CD4-positive, alpha-beta memory T cell (primary cell): ENCODE measurements around the gene SCRN1. TPM values are rescaled to one million over a fixed set of nuclear protein-coding genes. Genes with fewer than 3 reads are reported as not detected.

ENCODE experiments used
- CTCF ChIA-PET: fragments of 350-600 bp; sonication (Branson Sonifier 250); formaldehyde crosslinking; loops from one replicate; lab custom pipeline; 2021; ENCODE audit warnings: inconsistent platforms; ENCODE audit not compliant: partially characterized antibody; lab: Charles Lee
- POLR2A ChIA-PET: fragments of 350-600 bp; sonication (Branson Sonifier 250); formaldehyde crosslinking; loops from one replicate; lab custom pipeline; 2021; ENCODE audit not compliant: partially characterized antibody; lab: Charles Lee
- DNase-seq, 5 donors: peaks; one replicate each; pipeline versions ENCODE4 v3.0.0 to v3.0.0-alpha.2; 2020 to 2022; ENCODE audit warnings: mixed read lengths in 1 of 5
- H3K27ac ChIP-seq: one replicate; pipeline ENCODE4 v1.7.0; 2013; ENCODE audit warnings: low read depth, low read length
- H3K27me3 ChIP-seq: 2 replicates; pipeline ENCODE4 v1.7.0; 2013; ENCODE audit warnings: mild to moderate bottlenecking, low read length, moderate library complexity; ENCODE audit not compliant: insufficient read depth
- H3K36me3 ChIP-seq: 2 replicates; pipeline ENCODE4 v1.7.0; 2013; ENCODE audit warnings: mild to moderate bottlenecking, low read length, moderate library complexity; ENCODE audit not compliant: insufficient read depth
- H3K4me1 ChIP-seq: 2 replicates; pipeline ENCODE4 v1.7.0; 2013; ENCODE audit warnings: mild to moderate bottlenecking, low read length, moderate library complexity; ENCODE audit not compliant: insufficient read depth
- H3K4me3 ChIP-seq, 2 donors: one replicate each; pipeline ENCODE4 v1.7.0; 2013; ENCODE audit warnings: low read length in 2 of 2, mild to moderate bottlenecking in 1 of 2
- H3K9me3 ChIP-seq, 2 donors: one replicate each; pipeline ENCODE4 v1.7.0; 2013; ENCODE audit warnings: low read length in 2 of 2, control low read depth in 1 of 2; ENCODE audit not compliant: control insufficient read depth in 1 of 2
- H3K27ac Mint-ChIP-seq, 7 donors: one replicate each; pipeline ENCODE4 v1.8.0; 2020 to 2021; ENCODE audit warnings: mixed read lengths in 7 of 7, mild to moderate bottlenecking in 6 of 7, inconsistent platforms in 3 of 7, moderate library complexity in 3 of 7
- H3K27me3 Mint-ChIP-seq, 2 donors: one replicate each; pipeline ENCODE4 v1.8.0; 2020 to 2021; ENCODE audit warnings: mixed read lengths in 2 of 2
- H3K36me3 Mint-ChIP-seq, 2 donors: one replicate each; pipeline ENCODE4 v1.8.0; 2020 to 2021; ENCODE audit warnings: mixed read lengths in 2 of 2, inconsistent platforms in 1 of 2, mild to moderate bottlenecking in 1 of 2
- H3K4me1 Mint-ChIP-seq, 4 donors: one replicate each; pipeline ENCODE4 v1.8.0; 2020 to 2021; ENCODE audit warnings: mixed read lengths in 4 of 4, mild to moderate bottlenecking in 1 of 4
- H3K4me3 Mint-ChIP-seq, 8 donors: one replicate each; pipeline ENCODE4 v1.8.0; 2020 to 2021; ENCODE audit warnings: mixed read lengths in 8 of 8, mild to moderate bottlenecking in 7 of 8, moderate library complexity in 6 of 8, inconsistent platforms in 3 of 8
- H3K9me3 Mint-ChIP-seq, 8 donors: one replicate each; pipeline ENCODE4 v1.8.0; 2020 to 2021; ENCODE audit warnings: mixed read lengths in 8 of 8, mild to moderate bottlenecking in 5 of 8, inconsistent platforms in 3 of 8, moderate library complexity in 1 of 8
- intact Hi-C: fragments of 100-400 bp; cut with micrococcal nuclease; formaldehyde crosslinking; loops from one replicate; pipeline ENCODE4 v1.15.1; 2023
- polyA plus RNA-seq, 2 donors: library from polyadenylated mRNA; unstranded; fragments of 300-500 nt; fragmentation: Illumina TruSeq; gene quantifications; one replicate each; pipeline ENCODE4 v1.2.3, GENCODE V29; 2021
- total RNA-seq, 2 experiments: library from RNA; stranded (reverse); gene quantifications; one replicate each; pipeline ENCODE4 v1.2.3, GENCODE V29; 2021

Gene SCRN1
- total and polyA plus RNA-seq, 4 experiments from 2014 or later = 2.0 to 2.9 (median 2.4) TPM

DNA sequence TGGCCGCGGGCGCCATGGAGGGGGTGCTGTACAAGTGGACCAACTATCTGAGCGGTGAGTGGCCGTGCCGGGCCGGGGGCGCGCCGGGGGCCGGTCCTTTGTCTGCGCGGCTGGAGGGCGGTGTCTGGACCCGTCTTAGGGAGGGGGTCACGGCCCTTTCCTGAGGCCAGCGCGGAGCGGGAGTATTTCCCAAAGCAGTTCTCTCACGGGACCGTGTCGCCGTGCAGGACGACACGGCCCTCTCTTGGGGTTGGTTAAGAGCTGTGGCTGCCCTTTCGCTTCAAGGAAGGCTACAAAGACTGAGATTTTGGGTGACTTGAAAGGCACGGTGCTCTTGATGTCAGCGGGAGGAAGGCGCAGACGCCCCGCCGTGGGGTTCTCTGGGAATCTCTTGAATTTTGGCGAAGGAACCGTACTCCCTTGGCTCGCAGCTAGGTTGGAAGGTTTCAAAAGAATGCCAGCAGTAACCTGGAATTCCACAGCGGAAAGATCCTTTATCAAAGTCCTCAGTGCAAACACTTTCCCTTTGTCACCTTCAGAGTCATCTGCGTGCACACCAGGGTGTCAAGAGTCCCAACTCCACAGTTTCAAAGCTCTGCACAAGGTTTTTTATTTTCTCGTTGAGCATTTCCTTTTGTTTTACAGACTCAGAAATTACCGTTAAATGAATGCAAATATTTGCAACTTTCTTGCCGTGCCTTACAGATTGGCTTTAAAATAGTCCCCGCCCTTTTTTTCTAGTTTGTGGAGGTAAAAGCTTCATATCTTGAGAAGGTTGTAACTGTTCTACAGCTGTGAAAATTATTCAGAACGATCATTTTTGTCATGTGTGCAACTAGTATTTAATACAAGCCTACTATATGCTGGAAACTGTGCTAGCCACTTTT is 39.4 kb upstream of the SCRN1 start:
- H3K4me1 ChIP-seq = peaks cover 45% of the 10 kb centered on the region
- intact Hi-C loops = loop anchor here (1.0 to 5.0 kb wide), 4 partner anchors 33 to 698 kb away; partner anchors contain the start of genes GARS1 and NOD1
- no peaks in the 10 kb centered on the region for H3K36me3 ChIP-seq
- peak; percentile 35 to 43 (median 41) for DNase-seq
- H3K4me1 Mint-ChIP-seq = peaks cover 19 to 36% (median 29%) of the 10 kb centered on the region in 4 donors
- peak overlapping the region in 5 of 7 donors; percentile 86 to 93 (median 89) for H3K27ac Mint-ChIP-seq
- no peaks in the 10 kb centered on the region for H3K9me3 Mint-ChIP-seq
- H3K36me3 Mint-ChIP-seq = peaks cover 0 to 23% of the 10 kb centered on the region in 2 donors
- H3K27me3 Mint-ChIP-seq = no peaks in the 10 kb centered on the region
- no peaks in the 10 kb centered on the region for H3K9me3 ChIP-seq
- H3K27ac ChIP-seq = peak overlapping the region; percentile 63
- H3K27me3 ChIP-seq = no peaks in the 10 kb centered on the region
- ChIA-PET POLR2A (interaction anchor here (1.7 to 3.7 kb wide), 3 partner anchors 15 to 450 kb away, joined by 4 to 19 read pairs (median 8); partner anchors contain the start of genes MTURN and NOD1), CTCF (interaction anchor here (1.6 to 1.9 kb wide), 2 partner anchors 13 to 33 kb away, joined by 4 to 9 read pairs; no protein-coding TSS in a partner anchor)
- peak overlapping the region; percentile 54 to 87 for H3K4me3 ChIP-seq
- H3K4me3 Mint-ChIP-seq = no peak overlapping the region

DNA sequence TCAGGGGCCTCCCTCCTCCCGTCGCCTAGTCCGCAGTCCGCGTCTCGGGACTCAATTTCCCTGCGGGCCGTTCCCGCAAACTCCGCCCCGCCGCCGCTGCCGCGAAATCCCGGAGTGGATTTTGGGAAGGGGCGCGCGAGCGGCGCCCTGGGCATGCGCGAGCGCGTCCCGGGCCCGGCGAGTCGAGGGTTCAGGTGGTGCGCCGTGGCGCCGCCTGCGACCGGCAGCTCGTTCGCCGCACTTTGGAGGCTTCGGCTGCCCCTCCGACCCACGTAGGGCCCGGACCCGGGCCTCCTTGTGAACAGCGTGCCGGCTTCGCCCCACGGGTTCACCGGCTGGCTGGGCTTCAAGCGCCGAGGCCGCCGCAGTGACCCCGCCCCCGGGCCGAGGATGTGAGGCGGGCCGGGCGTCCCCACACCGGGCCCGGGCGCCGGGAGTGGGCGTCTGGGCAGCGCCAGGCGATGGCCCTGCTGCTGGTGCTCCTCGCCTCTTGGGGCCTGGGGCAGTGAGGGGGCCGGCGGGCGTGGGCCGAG is 38.7 kb upstream of the SCRN1 start, which contains the start of gene PLEKHA8:
TSS of gene PLEKHA8 (plus strand) at position 197 of the 533 bp plus-strand sequence. CDS start 351 bp downstream, outside the sequence.
- Histone ChIP-seq H3K4me1 (peaks cover 45% of the 10 kb centered on the region), H3K36me3 (no peaks in the 10 kb centered on the region), H3K9me3 (no peaks in the 10 kb centered on the region), H3K4me3 (peak within 1 kb of the TSS; percentile 70 to 87), H3K27ac (peak within 1 kb of the TSS; percentile 63), H3K27me3 (no peaks in the 10 kb centered on the region)
- no peaks in the 10 kb centered on the region for H3K9me3 Mint-ChIP-seq
- no peaks in the 10 kb centered on the region for H3K27me3 Mint-ChIP-seq
- peak within 1 kb of the TSS; percentile 85 to 95 (median 93) for H3K27ac Mint-ChIP-seq
- CTCF ChIA-PET = interaction anchor here (1.6 to 2.3 kb wide), 3 partner anchors 14 to 34 kb away, joined by 4 to 12 read pairs (median 9); no protein-coding TSS in a partner anchor
- intact Hi-C loops = loop anchor here (2.0 to 5.0 kb wide), 3 partner anchors 449 to 699 kb away; partner anchors contain the start of genes GARS1 and NOD1
- peaks cover 23 to 43% (median 35%) of the 10 kb centered on the region in 4 donors for H3K4me1 Mint-ChIP-seq
- peak within 1 kb of the TSS in 5 of 8 donors; percentile 94 to 98 (median 95) for H3K4me3 Mint-ChIP-seq
- POLR2A ChIA-PET = interaction anchor here (1.0 to 3.7 kb wide), 6 partner anchors 15 to 566 kb away, joined by 4 to 19 read pairs (median 6); partner anchors contain the start of genes MTURN and NOD1
- peak; percentile 83 to 92 (median 88) for DNase-seq
- H3K36me3 Mint-ChIP-seq = peaks cover 0 to 23% of the 10 kb centered on the region in 2 donors

DNA sequence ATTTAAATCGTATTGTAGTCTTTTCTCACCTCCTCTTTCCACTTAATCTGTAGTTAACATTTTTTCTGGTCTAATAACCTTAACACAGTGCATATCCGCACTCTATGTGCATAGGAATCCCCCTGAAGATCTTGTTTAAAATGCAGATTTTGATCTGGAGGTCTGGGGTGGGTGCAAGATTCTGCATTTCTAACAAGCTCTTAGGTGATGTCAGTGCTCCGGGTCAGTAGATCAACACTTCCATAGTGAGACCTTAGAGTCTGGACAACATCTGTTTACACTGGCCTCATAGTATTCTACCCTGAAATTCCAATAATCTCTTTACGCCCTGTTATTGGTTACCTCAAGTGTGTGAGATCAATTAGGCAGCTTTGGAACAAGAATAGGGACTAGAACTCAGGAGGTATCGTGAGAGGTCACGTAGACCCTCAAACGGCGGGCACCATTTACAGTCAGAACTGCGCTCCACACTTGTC is 38.2 kb upstream of the SCRN1 start:
- Mint-ChIP-seq H3K36me3 (peaks cover 0 to 23% of the 10 kb centered on the region in 2 donors), H3K4me1 (peaks cover 26 to 47% (median 38%) of the 10 kb centered on the region in 4 donors), H3K4me3 (peak overlapping the region in 5 of 8 donors; percentile 94 to 98 (median 95)), H3K27me3 (no peaks in the 10 kb centered on the region), H3K27ac (peak overlapping the region; percentile 85 to 95 (median 93)), H3K9me3 (no peaks in the 10 kb centered on the region)
- no peaks in the 10 kb centered on the region for H3K9me3 ChIP-seq
- ChIA-PET POLR2A (interaction anchor here (0.6 to 3.7 kb wide), 9 partner anchors 14 to 700 kb away, joined by 3 to 19 read pairs (median 5); partner anchors contain the start of genes MTURN and NOD1), CTCF (interaction anchor here (1.6 to 2.3 kb wide), 2 partner anchors 14 to 34 kb away, joined by 4 to 12 read pairs; no protein-coding TSS in a partner anchor)
- no peak for DNase-seq
- H3K4me3 ChIP-seq = peak overlapping the region; percentile 70 to 87
- H3K27ac ChIP-seq = peak overlapping the region; percentile 63
- H3K27me3 ChIP-seq = no peaks in the 10 kb centered on the region
- intact Hi-C loops = loop anchor here (2.0 to 5.0 kb wide), 6 partner anchors 39 to 699 kb away; partner anchors contain the start of genes GARS1, GGCT, NOD1 and SCRN1
- H3K4me1 ChIP-seq = peaks cover 45% of the 10 kb centered on the region
- H3K36me3 ChIP-seq = no peaks in the 10 kb centered on the region

DNA sequence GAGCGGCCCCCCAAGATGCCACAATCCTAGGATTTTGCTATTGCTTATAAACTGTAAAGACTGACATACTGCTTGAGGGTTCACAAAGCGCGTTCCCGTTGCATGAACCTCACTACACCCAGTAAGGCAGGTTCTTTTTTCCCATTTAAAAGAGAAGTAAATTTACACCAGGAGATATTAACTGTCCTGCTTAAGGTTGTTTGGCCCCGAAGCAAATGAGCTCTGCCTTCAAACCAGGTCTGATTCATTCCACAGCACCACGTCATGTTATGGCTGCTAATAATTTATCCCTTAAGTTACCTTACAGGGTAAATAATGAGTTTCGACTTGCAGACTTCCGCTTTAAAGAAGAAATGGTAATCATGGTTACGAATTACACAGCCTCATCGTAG is 37.5 kb upstream of the SCRN1 start:
- H3K36me3 ChIP-seq = no peaks in the 10 kb centered on the region
- CTCF ChIA-PET = interaction anchor here (2.3 kb wide), 1 partner anchor 35 kb away, joined by 12 read pairs; no protein-coding TSS in a partner anchor
- peaks cover 0 to 23% of the 10 kb centered on the region in 2 donors for H3K36me3 Mint-ChIP-seq
- H3K9me3 ChIP-seq = no peaks in the 10 kb centered on the region
- H3K27ac Mint-ChIP-seq = peak overlapping the region; percentile 85 to 95 (median 93)
- peaks cover 45% of the 10 kb centered on the region for H3K4me1 ChIP-seq
- peak in 4 of 5 donors; percentile 54 to 69 (median 62) for DNase-seq
- H3K27me3 ChIP-seq = no peaks in the 10 kb centered on the region
- H3K27me3 Mint-ChIP-seq = no peaks in the 10 kb centered on the region
- intact Hi-C loops = loop anchor here (2.0 to 5.0 kb wide), 4 partner anchors 38 to 478 kb away; partner anchors contain the start of genes GGCT, NOD1 and SCRN1
- peak overlapping the region; percentile 49 for H3K27ac ChIP-seq
- H3K4me1 Mint-ChIP-seq = peaks cover 26 to 47% (median 36%) of the 10 kb centered on the region in 4 donors
- no peaks in the 10 kb centered on the region for H3K9me3 Mint-ChIP-seq
- H3K4me3 ChIP-seq = peak overlapping the region; percentile 70 to 87
- peak overlapping the region in 5 of 8 donors; percentile 94 to 98 (median 95) for H3K4me3 Mint-ChIP-seq
- POLR2A ChIA-PET = interaction anchor here (0.6 to 3.7 kb wide), 9 partner anchors 34 to 700 kb away, joined by 3 to 19 read pairs (median 5); partner anchors contain the start of genes MTURN and NOD1

DNA sequence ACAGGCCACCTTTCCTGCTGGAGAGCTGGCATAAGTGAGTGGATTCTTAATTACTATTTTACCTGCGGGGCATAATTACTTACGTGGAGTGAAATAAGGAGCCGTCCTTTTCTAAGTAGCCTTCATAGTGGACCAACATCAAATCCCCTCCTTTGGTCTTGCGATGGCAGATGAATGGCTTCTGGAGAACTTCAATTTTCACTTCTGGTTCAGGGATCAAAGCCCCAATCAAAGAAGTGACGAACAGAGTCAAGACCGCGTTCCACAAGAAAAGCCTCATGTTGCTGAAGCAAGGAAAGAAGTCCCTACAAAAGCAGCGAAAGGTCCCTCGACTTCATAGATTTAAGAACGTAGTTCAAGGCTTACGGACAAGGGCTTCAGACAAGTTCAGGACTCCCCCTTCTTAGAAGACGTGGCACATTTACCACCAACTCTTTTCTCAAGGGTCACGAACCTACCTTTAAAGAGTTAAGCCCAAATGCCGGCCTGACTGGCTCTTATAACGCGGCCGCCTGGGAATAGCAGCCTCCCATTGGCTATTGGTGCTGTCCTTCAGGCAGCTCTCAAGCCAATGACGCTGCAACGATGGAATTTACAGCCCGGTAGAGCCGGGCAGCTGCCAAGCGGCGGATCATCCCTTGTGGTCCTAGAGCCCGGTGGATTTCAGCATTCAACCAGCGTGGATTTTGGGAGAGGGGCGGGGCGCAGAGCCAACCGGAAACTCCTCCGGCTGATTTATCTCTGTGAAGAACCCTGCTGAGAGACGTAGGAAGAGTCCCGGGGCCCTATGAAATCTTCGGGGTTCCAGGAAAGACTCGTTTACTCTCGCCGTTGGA is 36.8 kb upstream of the SCRN1 start, which contains the start of gene FKBP14:
TSS of gene FKBP14 (minus strand) at position 474 of the 836 bp plus-strand sequence. CDS start at position 280, 194 bp downstream.
- peak within 1 kb of the TSS; percentile 85 to 95 (median 93) for H3K27ac Mint-ChIP-seq
- peak; percentile 88 to 94 (median 91) for DNase-seq
- CTCF ChIA-PET = interaction anchor here (2.3 kb wide), 1 partner anchor 36 kb away, joined by 12 read pairs; no protein-coding TSS in a partner anchor
- no peaks in the 10 kb centered on the region for H3K9me3 ChIP-seq
- peak within 1 kb of the TSS; percentile 63 for H3K27ac ChIP-seq
- H3K36me3 Mint-ChIP-seq = peaks cover 0 to 23% of the 10 kb centered on the region in 2 donors
- H3K4me1 ChIP-seq = peaks cover 45% of the 10 kb centered on the region
- no peaks in the 10 kb centered on the region for H3K27me3 ChIP-seq
- no peaks in the 10 kb centered on the region for H3K36me3 ChIP-seq
- H3K4me1 Mint-ChIP-seq = peaks cover 26 to 47% (median 36%) of the 10 kb centered on the region in 4 donors
- intact Hi-C loops = loop anchor here (1.0 to 5.0 kb wide), 6 partner anchors 38 to 478 kb away; partner anchors contain the start of genes GGCT, MTURN, NOD1 and SCRN1
- no peaks in the 10 kb centered on the region for H3K9me3 Mint-ChIP-seq
- peak within 1 kb of the TSS in 5 of 8 donors; percentile 94 to 98 (median 95) for H3K4me3 Mint-ChIP-seq
- peak within 1 kb of the TSS; percentile 70 to 87 for H3K4me3 ChIP-seq
- POLR2A ChIA-PET = interaction anchor here (0.5 to 3.7 kb wide), 6 partner anchors 13 to 452 kb away, joined by 4 to 19 read pairs (median 6); partner anchors contain the start of genes MTURN and NOD1
- no peaks in the 10 kb centered on the region for H3K27me3 Mint-ChIP-seq
